GM18861 (cell line): Measurements from ENCODE around the gene NHS.

Source experiments
- ATAC-seq: cut with Tn5 transposase; IDR thresholded peaks from one replicate; pipeline ENCODE4 v1.9.1; 2021; ENCODE audit not compliant: unreplicated experiment

Gene NHS

GRCh38 chrX:17758382-17758781 lies 383.4 kb downstream of the NHS start:
- peak; percentile 98 for ATAC-seq

GRCh38 chrX:17759990-17760389 lies 385.0 kb downstream of the NHS start:
- ATAC-seq, result no peak

DNA sequence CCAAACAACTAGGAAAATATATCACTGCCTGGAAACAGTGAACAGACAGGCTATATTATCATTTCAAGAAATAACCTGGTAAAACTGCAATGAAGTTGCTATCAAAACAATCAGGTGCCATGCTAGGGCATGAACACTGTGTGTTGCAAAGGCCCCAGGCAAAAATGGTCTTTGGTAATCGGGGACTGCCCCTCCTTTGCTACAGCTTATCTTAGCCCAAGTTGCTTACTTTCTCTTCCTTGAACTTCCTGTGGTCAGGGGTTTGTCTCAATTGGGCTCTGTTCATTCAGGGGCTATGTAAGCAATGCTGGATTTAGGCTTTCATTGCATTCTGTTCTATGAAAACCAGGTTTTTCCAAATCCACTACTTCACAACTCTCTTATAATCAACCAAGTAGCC lies 392.7 kb downstream of the NHS start:
- ATAC-seq, result no peak

- no peak for ATAC-seq
These were observed 394.0 kb downstream of the NHS start for GRCh38 chrX:17768997-17769396.

DNA sequence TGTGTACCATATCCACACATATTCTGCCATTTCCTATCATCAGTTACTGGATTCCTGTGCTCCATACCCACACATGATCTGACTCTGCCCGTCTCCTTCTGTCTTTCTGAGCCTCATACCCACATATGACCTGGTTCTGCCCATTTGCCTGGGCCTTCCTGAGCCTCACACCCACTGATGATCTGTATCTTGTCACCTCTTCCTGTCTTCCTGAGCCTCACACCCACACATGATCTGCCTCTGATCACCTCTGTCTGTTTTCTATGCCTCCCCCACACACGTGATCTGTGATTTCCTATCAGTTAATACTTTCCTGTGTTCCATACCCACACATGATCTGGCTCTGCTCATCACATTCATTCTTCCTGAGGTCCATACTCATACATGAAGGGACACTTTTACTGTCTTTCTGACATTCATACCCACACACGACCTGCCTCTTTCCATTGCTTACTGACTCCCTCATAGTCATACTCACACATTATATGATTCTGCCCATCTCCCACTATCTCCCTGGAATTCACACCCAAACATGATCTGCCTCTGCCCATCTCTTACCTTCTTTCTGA lies 394.8 kb downstream of the NHS start:
- ATAC-seq, result no peak

- ATAC-seq, result no peak
These were observed 398.3 kb downstream of the NHS start for GRCh38 chrX:17773221-17773876.

DNA sequence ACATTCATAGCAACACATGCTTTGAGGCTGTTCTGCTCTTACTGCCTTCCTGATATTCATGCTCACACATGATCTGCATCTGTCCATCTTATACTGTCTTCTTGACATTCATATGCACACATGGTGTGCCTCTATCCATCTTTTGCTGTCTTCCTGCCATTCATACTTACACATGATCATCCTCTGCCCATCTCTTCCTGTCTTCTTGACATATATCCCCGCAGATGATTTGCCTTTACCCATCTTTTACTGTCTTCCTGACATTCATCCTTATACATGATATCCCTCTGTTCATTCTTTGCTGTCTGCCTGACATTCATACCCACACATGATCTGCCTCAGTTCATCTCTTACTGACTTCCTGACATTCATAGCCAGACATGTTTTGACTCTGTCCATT lies 399.1 kb downstream of the NHS start:
- no peak for ATAC-seq

DNA sequence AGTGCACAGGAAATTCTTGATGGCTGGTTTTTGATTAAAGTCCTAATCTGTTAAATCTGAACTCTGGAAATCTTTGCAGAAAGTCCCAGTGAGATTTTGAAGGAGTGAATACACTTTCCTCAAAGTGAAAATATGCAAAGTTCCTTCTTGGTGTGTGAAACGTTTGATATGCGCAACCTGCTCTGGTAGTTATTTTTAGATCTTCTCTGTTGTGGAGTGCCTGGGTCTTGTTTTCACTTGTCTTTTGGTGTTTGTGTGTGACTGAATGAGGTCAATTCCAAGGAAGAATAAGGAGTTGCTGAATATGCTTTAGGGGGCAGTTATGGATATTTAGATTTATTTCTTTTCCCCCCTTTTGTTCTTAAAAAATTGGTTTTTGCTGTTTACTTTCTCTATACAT lies 404.0 kb downstream of the NHS start:
- no peak for ATAC-seq

- ATAC-seq, result no peak
These were observed 404.4 kb downstream of the NHS start for GRCh38 chrX:17779434-17779833.
